Left ventricle myocardium inferior (tissue), 1 donor: ENCODE results near the gene C2orf76. TPM values are rescaled to one million over a fixed set of nuclear protein-coding genes. Genes with fewer than 3 reads are reported as not detected.

Source experiments
- DNase-seq: peaks from one replicate; pipeline ENCODE4 v3.0.0-alpha.2; 2020
- H3K27ac ChIP-seq: fragments of 200-600 bp; replicated peaks from 2 replicates; pipeline ENCODE4 v1.8.0; 2021
- H3K27me3 ChIP-seq: fragments of 200-600 bp; 2 replicates; pipeline ENCODE4 v1.8.0; 2021; ENCODE audit warnings: low read depth
- H3K36me3 ChIP-seq: fragments of 200-600 bp; 2 replicates; pipeline ENCODE4 v1.8.0; 2021
- H3K4me1 ChIP-seq: fragments of 200-600 bp; 2 replicates; pipeline ENCODE4 v1.8.0; 2021
- H3K4me3 ChIP-seq: fragments of 200-600 bp; 2 replicates; pipeline ENCODE4 v1.8.0; 2021; ENCODE audit warnings: mild to moderate bottlenecking, moderate library complexity
- H3K9me3 ChIP-seq: fragments of 200-600 bp; replicated peaks from 2 replicates; pipeline ENCODE4 v1.8.0; 2021
- CTCF ChIP-seq: fragments of 200-600 bp; IDR thresholded peaks from 2 replicates; pipeline ENCODE4 v1.8.0; 2021; ENCODE audit warnings: antibody characterized with exemption, mild to moderate bottlenecking, borderline replicate concordance
- intact Hi-C: fragments of 100-400 bp; cut with micrococcal nuclease; formaldehyde crosslinking; loops from one replicate; pipeline ENCODE4 v1.11.0; 2022
- total RNA-seq: library from RNA; stranded (reverse); fragmentation: NEBNext Ultra II Directional; extraction: Animal tissue kit (Norgen Biotek cat#: 25700); gene quantifications from one replicate; pipeline ENCODE4 v1.2.1, GENCODE V29; 2021
- donor health status: DM: no; HTN: yes; CAD: no; lungs with severe emphysema.

The C2orf76 gene
- total RNA-seq, 1 donor from 2014 or later: 7.3 TPM

- Histone ChIP-seq H3K27ac (no peak overlapping the region), H3K36me3 (no peaks in the 10 kb centered on the region), H3K4me3 (no peak overlapping the region), H3K4me1 (peaks cover 32% of the 10 kb centered on the region), H3K27me3 (no peaks in the 10 kb centered on the region), H3K9me3 (no peaks in the 10 kb centered on the region)
- no peak for TF ChIP-seq CTCF
- intact Hi-C loops: no loop called here
- no peak for DNase-seq
These were observed 107.3 kb downstream of the C2orf76 start for GRCh38 chr2:119259296-119259860.

- Histone ChIP-seq H3K27me3 (no peaks in the 10 kb centered on the region), H3K27ac (no peak overlapping the region), H3K4me3 (no peak overlapping the region), H3K36me3 (no peaks in the 10 kb centered on the region), H3K9me3 (no peaks in the 10 kb centered on the region), H3K4me1 (peaks cover 32% of the 10 kb centered on the region)
- DNase-seq: no peak
- no peak for TF ChIP-seq CTCF
- intact Hi-C loops: no loop called here
These were observed 109.4 kb downstream of the C2orf76 start for GRCh38 chr2:119257198-119257597.

- H3K4me3 ChIP-seq: no peak overlapping the region
- no peak for TF ChIP-seq CTCF
- no peak overlapping the region for H3K27ac ChIP-seq
- DNase-seq: no peak
- intact Hi-C loops: no loop called here
- no peaks in the 10 kb centered on the region for H3K27me3 ChIP-seq
- H3K4me1 ChIP-seq: peaks cover 32% of the 10 kb centered on the region
- H3K36me3 ChIP-seq: no peaks in the 10 kb centered on the region
- H3K9me3 ChIP-seq: no peaks in the 10 kb centered on the region
These were observed 110.1 kb downstream of the C2orf76 start for GRCh38 chr2:119256582-119256921.

- TF ChIP-seq CTCF: no peak
- Histone ChIP-seq H3K4me1 (peaks cover 32% of the 10 kb centered on the region), H3K4me3 (no peak overlapping the region), H3K36me3 (no peaks in the 10 kb centered on the region), H3K9me3 (no peaks in the 10 kb centered on the region), H3K27me3 (no peaks in the 10 kb centered on the region), H3K27ac (no peak overlapping the region)
- intact Hi-C loops: no loop called here
- no peak for DNase-seq
These were observed 110.7 kb downstream of the C2orf76 start for GRCh38 chr2:119255760-119256581.

GRCh38 chr2:119254601-119255080, 112.0 kb downstream of the C2orf76 start:
- H3K4me3 ChIP-seq: no peak overlapping the region
- TF ChIP-seq CTCF: no peak
- intact Hi-C loops: no loop called here
- H3K27me3 ChIP-seq: no peaks in the 10 kb centered on the region
- H3K27ac ChIP-seq: no peak overlapping the region
- DNase-seq: no peak
- no peaks in the 10 kb centered on the region for H3K36me3 ChIP-seq
- no peaks in the 10 kb centered on the region for H3K9me3 ChIP-seq
- H3K4me1 ChIP-seq: peaks cover 31% of the 10 kb centered on the region
